Uterus (tissue), 2 donors: Measurements from ENCODE around the gene SYNE1.

ENCODE experiments used
- CTCF ChIP-seq, 4 experiments: fragments of 200-600 bp in 2 of 4; fragments of 450-650 bp in 2 of 4; sonication (generic) in 2 of 4; IDR thresholded peaks; one replicate each; pipeline ENCODE4 v1.5.1; 2016 to 2019; ENCODE audit warnings: antibody characterized with exemption in 4 of 4, mild to moderate bottlenecking in 2 of 4, moderate library complexity in 1 of 4
- POLR2A ChIP-seq, 2 donors: fragments of 450-650 bp; IDR thresholded peaks; one replicate each; pipeline ENCODE4 v1.6.1; 2016; ENCODE audit warnings: antibody characterized with exemption in 2 of 2, mild to moderate bottlenecking in 1 of 2, moderate library complexity in 1 of 2

- TF ChIP-seq POLR2A (IDR thresholded peaks at IDR 0.05): no peak
- no peak for TF ChIP-seq CTCF (IDR thresholded peaks at IDR 0.05)
Observed at GRCh38 chr6:152426276-152426675, 210.9 kb downstream of the SYNE1 start.
